ENCODE results near the gene XRCC6.

- TF ChIP-seq BHLHE40 (IDR thresholded peaks at IDR 0.05; ENCODE audit: low read length) (no peak), SMC3 (IDR thresholded peaks at IDR 0.05; ENCODE audit: low read length) (no peak), ZNF263 (CRISPR knock-in tag; IDR thresholded peaks at IDR 0.05) (no peak), TBP (CRISPR knock-in tag; IDR thresholded peaks at IDR 0.05) (no peak), FOXA3 (CRISPR knock-in tag; IDR thresholded peaks at IDR 0.05) (no peak), EP300 (IDR thresholded peaks at IDR 0.05; ENCODE audit: low read depth in 2 of 2, low read length in 2 of 2) (no peak), EP300 (CRISPR knock-in tag; IDR thresholded peaks at IDR 0.05; ENCODE audit: borderline replicate concordance) (no peak), HNRNPUL1 (IDR thresholded peaks at IDR 0.05; ENCODE audit: low read depth, low read length) (no peak), ZNF205 (CRISPR knock-in tag; IDR thresholded peaks at IDR 0.05) (0 out of 2 replicates have a peak, but pooled peaks have one; percentile 6), CHD2 (IDR thresholded peaks at IDR 0.05; ENCODE audit: low read depth, low read length) (no peak), PPARG (CRISPR knock-in tag; conservative IDR thresholded peaks at IDR 0.05) (no peak), EHMT2 (IDR thresholded peaks at IDR 0.05; ENCODE audit: borderline replicate concordance, low read depth, low read length) (no peak), ZBTB4 (CRISPR knock-in tag; IDR thresholded peaks at IDR 0.05; ENCODE audit: borderline replicate concordance) (no peak), SNAPC5 (CRISPR knock-in tag; IDR thresholded peaks at IDR 0.05; ENCODE audit: borderline replicate concordance) (no peak)
- TF ChIP-seq, protein P1, sequence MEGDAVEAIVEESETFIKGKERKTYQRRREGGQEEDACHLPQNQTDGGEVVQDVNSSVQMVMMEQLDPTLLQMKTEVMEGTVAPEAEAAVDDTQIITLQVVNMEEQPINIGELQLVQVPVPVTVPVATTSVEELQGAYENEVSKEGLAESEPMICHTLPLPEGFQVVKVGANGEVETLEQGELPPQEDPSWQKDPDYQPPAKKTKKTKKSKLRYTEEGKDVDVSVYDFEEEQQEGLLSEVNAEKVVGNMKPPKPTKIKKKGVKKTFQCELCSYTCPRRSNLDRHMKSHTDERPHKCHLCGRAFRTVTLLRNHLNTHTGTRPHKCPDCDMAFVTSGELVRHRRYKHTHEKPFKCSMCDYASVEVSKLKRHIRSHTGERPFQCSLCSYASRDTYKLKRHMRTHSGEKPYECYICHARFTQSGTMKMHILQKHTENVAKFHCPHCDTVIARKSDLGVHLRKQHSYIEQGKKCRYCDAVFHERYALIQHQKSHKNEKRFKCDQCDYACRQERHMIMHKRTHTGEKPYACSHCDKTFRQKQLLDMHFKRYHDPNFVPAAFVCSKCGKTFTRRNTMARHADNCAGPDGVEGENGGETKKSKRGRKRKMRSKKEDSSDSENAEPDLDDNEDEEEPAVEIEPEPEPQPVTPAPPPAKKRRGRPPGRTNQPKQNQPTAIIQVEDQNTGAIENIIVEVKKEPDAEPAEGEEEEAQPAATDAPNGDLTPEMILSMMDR (CRISPR knock-in tag; IDR thresholded peaks at IDR 0.05), result no peak
Measured at GRCh38 chr22:41620589-41621098, 451 bp upstream of the XRCC6 start, which contains the start of gene DESI1.
